GM12878 (cell line): ENCODE results near the gene CENPH. TPM values are rescaled to one million over a fixed set of nuclear protein-coding genes. Genes with fewer than 3 reads are reported as not detected.

ENCODE experiments used
- CHD2 ChIP-seq: IDR thresholded peaks from 2 replicates; pipeline ENCODE4 v1.6.1; 2011; ENCODE audit warnings: low read depth, low read length, improper control_type of control experiment, borderline replicate concordance
- CHD4 ChIP-seq: fragments of 200-600 bp; sonication (generic); IDR thresholded peaks from 2 replicates; pipeline ENCODE4 v1.6.1; 2016; ENCODE audit warnings: mild to moderate bottlenecking
- CREB1 ChIP-seq: IDR thresholded peaks from 2 replicates; pipeline ENCODE4 v1.6.1; 2012; ENCODE audit warnings: low read depth, mild to moderate bottlenecking, inconsistent platforms
- DPF2 ChIP-seq: fragments of 450-650 bp; IDR thresholded peaks from 2 replicates; pipeline ENCODE4 v1.6.1; 2017; ENCODE audit warnings: mild to moderate bottlenecking
- EZH2 ChIP-seq: IDR thresholded peaks from 2 replicates; pipeline ENCODE4 v1.6.1; 2012; ENCODE audit warnings: low read depth, mild to moderate bottlenecking, control low read depth, inconsistent platforms, low read length, borderline replicate concordance; ENCODE audit not compliant: control insufficient read depth
- HDAC2 ChIP-seq: fragments of 200-600 bp; sonication (generic); IDR thresholded peaks from 2 replicates; pipeline ENCODE4 v1.6.1; 2017
- HDAC6 ChIP-seq: fragments of 200-600 bp; sonication (generic); IDR thresholded peaks from one replicate; pipeline ENCODE4 v1.8.0; 2017; ENCODE audit warnings: antibody characterized with exemption; ENCODE audit not compliant: unreplicated experiment
- JUND ChIP-seq: IDR thresholded peaks from 2 replicates; pipeline ENCODE4 v1.6.1; 2012; ENCODE audit warnings: low read depth, mild to moderate bottlenecking, low read length, improper control_type of control experiment, moderate library complexity
- KAT2A ChIP-seq: conservative IDR thresholded peaks from 2 replicates; pipeline ENCODE4 v1.6.1; 2011; ENCODE audit warnings: low read depth, low read length; ENCODE audit not compliant: control insufficient read depth
- KDM1A ChIP-seq: fragments of 200-600 bp; sonication (generic); IDR thresholded peaks from 2 replicates; pipeline ENCODE4 v1.6.1; 2016; ENCODE audit warnings: borderline replicate concordance
- NFXL1 ChIP-seq: fragments of 450-650 bp; IDR thresholded peaks from 2 replicates; pipeline ENCODE4 v1.6.1; 2017; ENCODE audit warnings: antibody characterized with exemption, mild to moderate bottlenecking, borderline replicate concordance
- NR2C1 ChIP-seq: fragments of 450-650 bp; IDR thresholded peaks from 2 replicates; pipeline ENCODE4 v1.6.1; 2017; ENCODE audit warnings: antibody characterized with exemption, mild to moderate bottlenecking, moderate library complexity
- NRF1 ChIP-seq: conservative IDR thresholded peaks from 2 replicates; pipeline ENCODE4 v1.6.1; 2011; ENCODE audit warnings: mild to moderate bottlenecking, low read depth, low read length, improper control_type of control experiment
- PAX8 ChIP-seq: fragments of 450-650 bp; IDR thresholded peaks from 2 replicates; pipeline ENCODE4 v1.6.1; 2017; ENCODE audit warnings: mild to moderate bottlenecking, moderate library complexity
- PBX3 ChIP-seq: IDR thresholded peaks from 2 replicates; pipeline ENCODE4 v1.6.1; 2011; ENCODE audit warnings: mild to moderate bottlenecking, low read depth, low read length, moderate library complexity; ENCODE audit not compliant: insufficient replicate concordance
- POU2F2 ChIP-seq: IDR thresholded peaks from 3 replicates; pipeline ENCODE4 v1.6.1; 2011; ENCODE audit warnings: low read depth, mild to moderate bottlenecking, low read length, borderline replicate concordance
- RBBP5 ChIP-seq: fragments of 200-600 bp; sonication (generic); conservative IDR thresholded peaks from 2 replicates; pipeline ENCODE4 v1.6.1; 2016
- SMARCA5 ChIP-seq: fragments of 450-650 bp; IDR thresholded peaks from 2 replicates; pipeline ENCODE4 v1.6.1; 2017; ENCODE audit warnings: mild to moderate bottlenecking
- SPI1 ChIP-seq: IDR thresholded peaks from 2 replicates; pipeline ENCODE4 v1.6.1; 2011; ENCODE audit warnings: low read depth, mild to moderate bottlenecking, low read length, moderate library complexity, borderline replicate concordance; ENCODE audit not compliant: insufficient read depth
- TCF12 ChIP-seq: IDR thresholded peaks from 2 replicates; pipeline ENCODE4 v1.6.1; 2011; ENCODE audit warnings: low read depth, mild to moderate bottlenecking, low read length
- YBX1 ChIP-seq: fragments of 450-650 bp; IDR thresholded peaks from 2 replicates; pipeline ENCODE4 v1.6.1; 2016; ENCODE audit warnings: antibody characterized with exemption
- ZNF207 ChIP-seq: fragments of 450-650 bp; IDR thresholded peaks from 2 replicates; pipeline ENCODE4 v1.6.1; 2014; ENCODE audit warnings: antibody characterized with exemption, mild to moderate bottlenecking, borderline replicate concordance
- ZNF274 ChIP-seq: IDR thresholded peaks from one replicate; pipeline ENCODE4 v1.8.0; 2011; ENCODE audit not compliant: insufficient read length, insufficient read depth
- ZNF592 ChIP-seq: fragments of 450-650 bp; IDR thresholded peaks from 2 replicates; pipeline ENCODE4 v1.6.1; 2017; ENCODE audit warnings: mild to moderate bottlenecking, moderate library complexity
- polyA plus RNA-seq, 11 experiments: library from polyadenylated mRNA; depleted of rRNA in 4 of 11; unstranded in 6 of 11; stranded (reverse) in 5 of 11; fragments of >200 nt; fragmentation: Nextera tagmentation in 4 of 11; fragmentation: Illumina TruSeq in 1 of 11; extraction: Ambion mirVana in 4 of 11; extraction: Trizol in 1 of 11; gene quantifications; 1 replicate in 1 of 11; 2 replicates in 10 of 11; pipeline versions ENCODE4 v1.2.1 to v1.2.3, GENCODE V29; 2011 to 2016; ENCODE audit warnings: inconsistent platforms in 2 of 11, missing spikeins in 2 of 11, low read depth in 1 of 11
- total RNA-seq, 4 experiments: library from RNA; depleted of rRNA in 3 of 4; stranded (reverse); fragments of >200 nt in 3 of 4; fragmentation: Illumina TruSeq in 1 of 4; extraction: Trizol in 1 of 4; gene quantifications; 2 replicates each; pipeline versions ENCODE4 v1.2.1 to v1.2.3, GENCODE V29; 2013 to 2021

Gene CENPH
- total and polyA plus RNA-seq, 10 of the 15 experiments (the other 5 are each of a cell fraction or from before 2014, with no cell fraction given) = 7.3 to 65.6 (median 45.9) TPM

GRCh38 chr5:69234457-69235268 is 45.3 kb downstream of the CENPH start, which contains the start of gene CDK7 (continued):
- TF ChIP-seq NRF1 (peak; percentile 40; the same call in 1 of the 2 replicates), JUND (no peak), RBBP5 (0 out of 2 replicates have a peak, but pooled peaks have one; percentile 62), SPI1 (peak; percentile 80), PBX3 (no peak), ZNF592 (no peak), PAX8 (peak; percentile 18; the same call in 1 of the 2 replicates), ZNF207 (peak; percentile 66; the same call in 1 of the 2 replicates), HDAC2 (no peak), KDM1A (no peak), POU2F2 (peak; percentile 52; the same call in 1 of the 3 replicates), SMARCA5 (peak; percentile 42; the same call in 1 of the 2 replicates), KAT2A (no peak), ZNF274 (no peak), TCF12 (no peak), YBX1 (no peak), CHD2 (0 out of 2 replicates have a peak, but pooled peaks have one; percentile 44), HDAC6 (no peak), CREB1 (peak; percentile 65; the same call in 1 of the 2 replicates), DPF2 (peak; percentile 48), NR2C1 (no peak), NFXL1 (no peak), CHD4 (no peak), EZH2 (no peak)
